ENCODE results near the gene UBE2G1. TPM values are rescaled to one million over a fixed set of nuclear protein-coding genes. Genes with fewer than 3 reads are reported as not detected.

Gene UBE2G1
- polyA plus RNA-seq, 1 donor (not counting 4 experiments of a cell fraction or from before 2014, with no cell fraction given) = 86.2 TPM

- peaks cover 17% of the 10 kb centered on the region for H3K79me2 ChIP-seq (ENCODE audit: control insufficient read depth, insufficient read depth, low read length)
- H3K9me1 ChIP-seq (ENCODE audit: control insufficient read depth, extremely low read depth, insufficient read depth, low read length) = no peaks in the 10 kb centered on the region
- H3K4me2 ChIP-seq (ENCODE audit: control insufficient read depth, extremely low read depth, insufficient read depth, low read depth, low read length) = no peak overlapping the region
- no peak for DNase-seq (ENCODE audit: low read depth, low spot score)
- peaks cover 16% of the 10 kb centered on the region for H3K4me1 ChIP-seq (ENCODE audit: control insufficient read depth, extremely low read depth, insufficient read depth, low read length)
- H3K4me3 ChIP-seq (ENCODE audit: control insufficient read depth in 2 of 3, extremely low read depth in 1 of 3, insufficient read depth in 2 of 3, low read depth in 1 of 3, low read length in 3 of 3) = no peak overlapping the region
- H3K27me3 ChIP-seq (ENCODE audit: control insufficient read depth, extremely low read depth, insufficient read depth, low read length) = no peaks in the 10 kb centered on the region
- TF ChIP-seq CTCF (optimal IDR thresholded peaks at IDR 0.05 in 1 of 3, IDR thresholded peaks at IDR 0.05 in 1 of 3, conservative IDR thresholded peaks at IDR 0.05 in 1 of 3; ENCODE audit: extremely low read depth in 1 of 3, insufficient read depth in 2 of 3, low read length in 3 of 3) = no peak
- no peaks in the 10 kb centered on the region for H3K9me3 ChIP-seq (ENCODE audit: control insufficient read depth, low read depth, low read length)
- H3K27ac ChIP-seq (ENCODE audit: control insufficient read depth, insufficient read depth, low read length) = no peak overlapping the region
- no peak overlapping the region for H2AFZ ChIP-seq (ENCODE audit: control insufficient read depth, low read length)
- no peak overlapping the region for H3K9ac ChIP-seq (ENCODE audit: control insufficient read depth, extremely low read depth, insufficient read depth, low read length)
- dilution Hi-C loops (cut with MboI; ENCODE audit: extremely low pct_ligation_motif_present, low sequenced_read_pairs) = no loop called here
- peaks cover 9 to 21% of the 10 kb centered on the region in 2 experiments for H3K36me3 ChIP-seq (ENCODE audit: control insufficient read depth in 2 of 2, extremely low read depth in 1 of 2, insufficient read depth in 2 of 2, low read length in 2 of 2)
- H4K20me1 ChIP-seq (ENCODE audit: control insufficient read depth, extremely low read depth, insufficient read depth, low read length) = no peaks in the 10 kb centered on the region
- FAIRE-seq = no peak
Measured at GRCh38 chr17:4267402-4267801, 99.1 kb downstream of the UBE2G1 start.

GRCh38 chr17:4266550-4266949 lies 99.9 kb downstream of the UBE2G1 start:
- Histone ChIP-seq H4K20me1 (ENCODE audit: control insufficient read depth, extremely low read depth, insufficient read depth, low read length) (no peaks in the 10 kb centered on the region), H3K9ac (ENCODE audit: control insufficient read depth, extremely low read depth, insufficient read depth, low read length) (no peak overlapping the region), H3K9me3 (ENCODE audit: control insufficient read depth, low read depth, low read length) (no peaks in the 10 kb centered on the region), H3K27ac (ENCODE audit: control insufficient read depth, insufficient read depth, low read length) (no peak overlapping the region), H3K36me3 (ENCODE audit: control insufficient read depth in 2 of 2, extremely low read depth in 1 of 2, insufficient read depth in 2 of 2, low read length in 2 of 2) (peaks cover 7 to 17% of the 10 kb centered on the region in 2 experiments), H3K4me2 (ENCODE audit: control insufficient read depth, extremely low read depth, insufficient read depth, low read depth, low read length) (no peak overlapping the region), H3K4me3 (ENCODE audit: control insufficient read depth in 2 of 3, extremely low read depth in 1 of 3, insufficient read depth in 2 of 3, low read depth in 1 of 3, low read length in 3 of 3) (no peak overlapping the region), H3K79me2 (ENCODE audit: control insufficient read depth, insufficient read depth, low read length) (peaks cover 25% of the 10 kb centered on the region), H2AFZ (ENCODE audit: control insufficient read depth, low read length) (no peak overlapping the region), H3K27me3 (ENCODE audit: control insufficient read depth, extremely low read depth, insufficient read depth, low read length) (no peaks in the 10 kb centered on the region), H3K4me1 (ENCODE audit: control insufficient read depth, extremely low read depth, insufficient read depth, low read length) (peaks cover 17% of the 10 kb centered on the region), H3K9me1 (ENCODE audit: control insufficient read depth, extremely low read depth, insufficient read depth, low read length) (no peaks in the 10 kb centered on the region)
- dilution Hi-C loops (cut with MboI; ENCODE audit: extremely low pct_ligation_motif_present, low sequenced_read_pairs) = no loop called here
- FAIRE-seq (no peak), DNase-seq (ENCODE audit: low read depth, low spot score) (no peak)
- TF ChIP-seq CTCF (optimal IDR thresholded peaks at IDR 0.05 in 1 of 3, IDR thresholded peaks at IDR 0.05 in 1 of 3, conservative IDR thresholded peaks at IDR 0.05 in 1 of 3; ENCODE audit: extremely low read depth in 1 of 3, insufficient read depth in 2 of 3, low read length in 3 of 3) = no peak
- TF ChIP-seq EZH2 (IDR thresholded peaks at IDR 0.05; ENCODE audit: low read length) = no peak
